ENCODE results near the gene RAD52. TPM values are rescaled to one million over a fixed set of nuclear protein-coding genes. Genes with fewer than 3 reads are reported as not detected.

The RAD52 gene
- polyA plus RNA-seq, 3 donors, result 0.79 to 14.3 (median 1.1) TPM

DNA sequence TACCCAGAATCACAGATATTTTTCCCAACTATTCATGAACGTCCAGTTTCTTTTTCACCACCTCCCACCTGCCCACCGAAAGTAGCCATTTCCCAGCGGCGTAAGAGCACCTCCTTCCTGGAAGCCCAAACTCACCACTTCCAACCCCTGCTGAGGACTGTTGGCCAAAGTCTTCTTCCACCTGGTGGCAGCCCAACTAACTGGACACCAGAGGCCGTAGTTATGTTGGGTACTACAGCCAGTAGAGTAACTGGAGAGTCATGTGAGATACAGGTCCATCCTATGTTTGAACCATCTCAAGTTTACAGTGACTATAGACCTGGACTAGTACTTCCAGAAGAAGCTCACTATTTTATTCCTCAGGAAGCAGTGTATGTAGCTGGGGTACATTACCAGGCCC is 81.6 kb downstream of the RAD52 start:
- Histone ChIP-seq H3K9me3 (replicated peaks in 1 of 2; ENCODE audit: control insufficient read depth in 1 of 2, insufficient read depth in 1 of 2, low read length in 2 of 2) (no peaks in the 10 kb centered on the region), H3K79me2 (ENCODE audit: insufficient read depth, low read length) (no peaks in the 10 kb centered on the region), H3K27ac (ENCODE audit: low read depth in 1 of 2, low read length in 2 of 2) (peak overlapping the region in 1 of 2 donors; percentile 4), H3K4me3 (replicated peaks in 1 of 3; ENCODE audit: low read depth in 2 of 3, low read length in 3 of 3) (no peak overlapping the region), H4K20me1 (ENCODE audit: insufficient read depth, low read length) (peaks cover 26% of the 10 kb centered on the region), H2AFZ (ENCODE audit: insufficient read depth, low read depth, low read length, poor library complexity, severe bottlenecking) (no peak overlapping the region), H3K9ac (ENCODE audit: insufficient read depth, low read length, poor library complexity, severe bottlenecking) (no peak overlapping the region), H3K36me3 (replicated peaks in 1 of 2; ENCODE audit: control insufficient read depth in 1 of 2, insufficient read depth in 2 of 2, low read length in 2 of 2) (peaks cover 97 to 100% of the 10 kb centered on the region in 2 donors), H3K27me3 (ENCODE audit: control insufficient read depth in 2 of 2, insufficient read depth in 2 of 2, low read length in 2 of 2) (no peaks in the 10 kb centered on the region), H3K4me1 (ENCODE audit: control insufficient read depth in 1 of 2, insufficient read depth in 2 of 2, low read length in 2 of 2) (no peaks in the 10 kb centered on the region), H3K4me2 (replicated peaks; ENCODE audit: extremely low read depth, low read length, poor library complexity, severe bottlenecking) (no peak overlapping the region)
- Mint-ChIP-seq H3K9me3 (peaks cover 0 to 2% (median 0%) of the 10 kb centered on the region in 7 donors), H3K36me3 (peaks cover 69 to 81% of the 10 kb centered on the region in 2 donors), H3K27ac (peak overlapping the region in 3 of 7 donors; percentile 0 to 76 (median 10)), H3K4me1 (no peaks in the 10 kb centered on the region), H3K27me3 (ENCODE audit: low read depth in 3 of 3) (no peaks in the 10 kb centered on the region), H3K4me3 (no peak overlapping the region)
- TF ChIP-seq, protein P1, sequence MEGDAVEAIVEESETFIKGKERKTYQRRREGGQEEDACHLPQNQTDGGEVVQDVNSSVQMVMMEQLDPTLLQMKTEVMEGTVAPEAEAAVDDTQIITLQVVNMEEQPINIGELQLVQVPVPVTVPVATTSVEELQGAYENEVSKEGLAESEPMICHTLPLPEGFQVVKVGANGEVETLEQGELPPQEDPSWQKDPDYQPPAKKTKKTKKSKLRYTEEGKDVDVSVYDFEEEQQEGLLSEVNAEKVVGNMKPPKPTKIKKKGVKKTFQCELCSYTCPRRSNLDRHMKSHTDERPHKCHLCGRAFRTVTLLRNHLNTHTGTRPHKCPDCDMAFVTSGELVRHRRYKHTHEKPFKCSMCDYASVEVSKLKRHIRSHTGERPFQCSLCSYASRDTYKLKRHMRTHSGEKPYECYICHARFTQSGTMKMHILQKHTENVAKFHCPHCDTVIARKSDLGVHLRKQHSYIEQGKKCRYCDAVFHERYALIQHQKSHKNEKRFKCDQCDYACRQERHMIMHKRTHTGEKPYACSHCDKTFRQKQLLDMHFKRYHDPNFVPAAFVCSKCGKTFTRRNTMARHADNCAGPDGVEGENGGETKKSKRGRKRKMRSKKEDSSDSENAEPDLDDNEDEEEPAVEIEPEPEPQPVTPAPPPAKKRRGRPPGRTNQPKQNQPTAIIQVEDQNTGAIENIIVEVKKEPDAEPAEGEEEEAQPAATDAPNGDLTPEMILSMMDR (IDR thresholded peaks at IDR 0.05), result no peak
- no peak for DNase-seq
- intact Hi-C loops (cut with micrococcal nuclease), result no loop called here
- 100% methylated on average over 4 of the region's 5 CpGs for WGBS (ENCODE audit: insufficient coverage)

- no peak overlapping the region for H3K27ac ChIP-seq (ENCODE audit: low read depth in 1 of 2, low read length in 2 of 2)
- no peak overlapping the region for H2AFZ ChIP-seq (ENCODE audit: insufficient read depth, low read depth, low read length, poor library complexity, severe bottlenecking)
- no peak overlapping the region for H3K9ac ChIP-seq (ENCODE audit: insufficient read depth, low read length, poor library complexity, severe bottlenecking)
- intact Hi-C loops (cut with micrococcal nuclease), result no loop called here
- no peaks in the 10 kb centered on the region for H3K4me1 Mint-ChIP-seq
- H3K27ac Mint-ChIP-seq, result no peak overlapping the region
- H3K4me3 Mint-ChIP-seq, result no peak overlapping the region
- H3K4me1 ChIP-seq (ENCODE audit: control insufficient read depth in 1 of 2, insufficient read depth in 2 of 2, low read length in 2 of 2), result no peaks in the 10 kb centered on the region
- peaks cover 44% of the 10 kb centered on the region for H4K20me1 ChIP-seq (ENCODE audit: insufficient read depth, low read length)
- TF ChIP-seq, protein P1 (IDR thresholded peaks at IDR 0.05), result no peak
- H3K4me3 ChIP-seq (replicated peaks in 1 of 3; ENCODE audit: low read depth in 2 of 3, low read length in 3 of 3), result no peak overlapping the region
- H3K4me2 ChIP-seq (replicated peaks; ENCODE audit: extremely low read depth, low read length, poor library complexity, severe bottlenecking), result no peak overlapping the region
- H3K27me3 ChIP-seq (ENCODE audit: control insufficient read depth in 2 of 2, insufficient read depth in 2 of 2, low read length in 2 of 2), result no peaks in the 10 kb centered on the region
- H3K36me3 Mint-ChIP-seq, result peaks cover 79 to 86% of the 10 kb centered on the region in 2 donors
- WGBS (ENCODE audit: insufficient coverage), result no CpG with 5 or more reads among the region's 1 CpG
- H3K9me3 Mint-ChIP-seq, result peaks cover 0 to 2% (median 0%) of the 10 kb centered on the region in 7 donors
- no peaks in the 10 kb centered on the region for H3K9me3 ChIP-seq (replicated peaks in 1 of 2; ENCODE audit: control insufficient read depth in 1 of 2, insufficient read depth in 1 of 2, low read length in 2 of 2)
- DNase-seq, result no peak
- no peaks in the 10 kb centered on the region for H3K79me2 ChIP-seq (ENCODE audit: insufficient read depth, low read length)
- H3K27me3 Mint-ChIP-seq (ENCODE audit: low read depth in 3 of 3), result no peaks in the 10 kb centered on the region
- peaks cover 97 to 100% of the 10 kb centered on the region in 2 donors for H3K36me3 ChIP-seq (replicated peaks in 1 of 2; ENCODE audit: control insufficient read depth in 1 of 2, insufficient read depth in 2 of 2, low read length in 2 of 2)
Observed at GRCh38 chr12:865614-866013, 83.9 kb downstream of the RAD52 start.

Data from CD14-positive monocyte (primary cell).